Peyer's patch (tissue), 4 donors: ENCODE measurements around the gene UBL4B. TPM values are rescaled to one million over a fixed set of nuclear protein-coding genes. Genes with fewer than 3 reads are reported as not detected.
A peak's percentile ranks its signal among the peaks of the same experiment; 100 is the strongest.

Source experiments
- DNase-seq, 3 donors: peaks; one replicate each; pipeline ENCODE4 v3.0.0-alpha.2; 2017 to 2019
- H3K27ac ChIP-seq, 4 donors: fragments of 200-600 bp; sonication (generic); one replicate each; pipeline ENCODE4 v1.5.1; 2016 to 2019
- H3K27me3 ChIP-seq, 2 donors: fragments of 200-600 bp; sonication (generic); one replicate each; pipeline ENCODE4 v1.5.1; 2019
- H3K36me3 ChIP-seq, 3 donors: fragments of 200-600 bp; sonication (generic); one replicate each; pipeline ENCODE4 v1.5.1; 2016 to 2019
- H3K4me1 ChIP-seq, 4 donors: fragments of 200-600 bp; sonication (generic); one replicate each; pipeline ENCODE4 v1.5.1; 2016 to 2019
- H3K4me3 ChIP-seq, 4 donors: fragments of 200-600 bp; sonication (generic); 1 replicate in 3 of 4; 2 replicates in 1 of 4; pipeline ENCODE4 v1.5.1; 2016 to 2019; ENCODE audit warnings: mild to moderate bottlenecking in 1 of 4
- H3K9me3 ChIP-seq, 4 donors: fragments of 200-600 bp; sonication (generic); one replicate each; pipeline ENCODE4 v1.5.1; 2016 to 2019; ENCODE audit warnings: mild to moderate bottlenecking in 1 of 4
- POLR2A ChIP-seq, 2 donors: fragments of 450-650 bp; IDR thresholded peaks; one replicate each; pipeline ENCODE4 v1.5.1; 2017; ENCODE audit warnings: antibody characterized with exemption in 2 of 2, mild to moderate bottlenecking in 2 of 2, moderate library complexity in 2 of 2
- total RNA-seq, 4 donors: library from RNA; depleted of rRNA; stranded (reverse); fragments of >200 nt; gene quantifications; one replicate each; pipeline ENCODE4 v1.1.0, GENCODE V29; 2016
- TF ChIP-seq, protein P1 (sequence below), 6 experiments: fragments of 450-650 bp in 4 of 6; fragments of 200-600 bp in 2 of 6; sonication (generic) in 1 of 6; IDR thresholded peaks; one replicate each; pipeline ENCODE4 v1.5.1; 2017 to 2019; ENCODE audit warnings: antibody characterized with exemption in 6 of 6, mild to moderate bottlenecking in 3 of 6, moderate library complexity in 1 of 6

UBL4B gene
- total RNA-seq, 4 donors from 2014 or later: not detected

DNA sequence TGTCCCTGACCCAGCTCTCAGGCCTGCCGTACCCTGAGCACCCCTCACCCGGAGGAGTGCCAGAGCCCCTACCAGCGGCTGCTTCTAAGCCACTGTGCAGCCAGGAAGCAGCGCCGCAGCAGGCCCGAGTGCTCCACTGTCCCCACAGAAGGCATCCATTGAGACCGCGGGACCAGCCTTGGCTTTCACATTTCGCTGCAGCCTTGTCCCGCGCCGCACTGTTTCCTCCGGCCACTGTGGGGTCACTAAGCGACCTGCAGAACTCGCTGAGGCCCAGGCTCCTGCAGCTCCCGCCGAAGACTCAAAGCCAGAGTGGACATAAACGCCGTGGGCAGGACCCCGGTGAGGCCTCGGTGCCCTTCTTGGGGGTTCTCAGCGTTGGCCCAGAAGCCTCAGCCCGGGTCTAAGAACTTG, 44.8 kb upstream of the UBL4B start:
- H3K27ac ChIP-seq: no peak overlapping the region
- H3K4me1 ChIP-seq: peaks cover 3 to 39% (median 23%) of the 10 kb centered on the region in 4 donors
- H3K4me3 ChIP-seq: no peak overlapping the region
- H3K36me3 ChIP-seq: no peaks in the 10 kb centered on the region
- no peak for TF ChIP-seq POLR2A (IDR thresholded peaks at IDR 0.05)
- TF ChIP-seq, protein P1, sequence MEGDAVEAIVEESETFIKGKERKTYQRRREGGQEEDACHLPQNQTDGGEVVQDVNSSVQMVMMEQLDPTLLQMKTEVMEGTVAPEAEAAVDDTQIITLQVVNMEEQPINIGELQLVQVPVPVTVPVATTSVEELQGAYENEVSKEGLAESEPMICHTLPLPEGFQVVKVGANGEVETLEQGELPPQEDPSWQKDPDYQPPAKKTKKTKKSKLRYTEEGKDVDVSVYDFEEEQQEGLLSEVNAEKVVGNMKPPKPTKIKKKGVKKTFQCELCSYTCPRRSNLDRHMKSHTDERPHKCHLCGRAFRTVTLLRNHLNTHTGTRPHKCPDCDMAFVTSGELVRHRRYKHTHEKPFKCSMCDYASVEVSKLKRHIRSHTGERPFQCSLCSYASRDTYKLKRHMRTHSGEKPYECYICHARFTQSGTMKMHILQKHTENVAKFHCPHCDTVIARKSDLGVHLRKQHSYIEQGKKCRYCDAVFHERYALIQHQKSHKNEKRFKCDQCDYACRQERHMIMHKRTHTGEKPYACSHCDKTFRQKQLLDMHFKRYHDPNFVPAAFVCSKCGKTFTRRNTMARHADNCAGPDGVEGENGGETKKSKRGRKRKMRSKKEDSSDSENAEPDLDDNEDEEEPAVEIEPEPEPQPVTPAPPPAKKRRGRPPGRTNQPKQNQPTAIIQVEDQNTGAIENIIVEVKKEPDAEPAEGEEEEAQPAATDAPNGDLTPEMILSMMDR (IDR thresholded peaks at IDR 0.05): no peak
- no peak for DNase-seq
- H3K27me3 ChIP-seq: peaks cover 0 to 48% of the 10 kb centered on the region in 2 donors
- no peaks in the 10 kb centered on the region for H3K9me3 ChIP-seq

DNA sequence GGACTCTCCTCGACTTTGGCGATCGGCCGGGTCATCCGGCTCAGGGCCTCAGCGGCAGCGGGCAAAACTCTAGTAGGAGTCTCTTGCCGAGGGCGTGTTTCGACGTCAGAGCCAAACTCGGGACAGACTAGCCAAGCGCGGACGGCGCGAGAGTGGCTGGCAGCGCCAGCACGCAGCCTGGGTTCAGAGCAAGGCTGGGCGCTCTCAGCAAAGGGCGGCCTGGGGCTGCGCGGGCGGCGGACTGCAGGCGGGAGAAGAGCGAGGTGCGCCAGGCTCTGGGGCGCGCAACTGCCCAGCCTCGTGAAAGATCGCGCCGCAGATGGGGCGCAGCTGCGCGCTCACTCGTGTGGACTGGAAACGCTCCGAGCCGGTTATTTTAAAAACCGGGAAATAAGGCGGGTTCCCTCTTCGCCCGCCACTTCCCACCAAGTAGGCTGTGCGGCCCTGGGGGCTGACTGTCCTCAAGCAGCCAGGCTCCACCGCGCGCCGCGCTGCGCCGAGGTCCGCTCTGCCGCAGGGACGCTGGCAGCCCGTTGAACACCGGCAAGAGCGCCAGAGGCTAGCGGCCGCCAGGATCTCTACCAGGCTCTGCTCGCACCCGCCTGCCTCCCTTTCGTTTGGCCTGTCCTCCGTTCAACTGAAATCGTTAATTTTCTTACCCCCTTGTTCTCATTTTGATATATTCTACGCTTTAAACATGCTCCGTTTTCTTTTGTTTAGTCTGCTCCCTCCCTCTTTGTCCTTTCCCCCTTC, 44.2 kb upstream of the UBL4B start:
- no peak for TF ChIP-seq POLR2A (IDR thresholded peaks at IDR 0.05)
- Histone ChIP-seq H3K4me1 (peaks cover 3 to 39% (median 23%) of the 10 kb centered on the region in 4 donors), H3K27ac (no peak overlapping the region), H3K27me3 (peaks cover 0 to 48% of the 10 kb centered on the region in 2 donors), H3K9me3 (no peaks in the 10 kb centered on the region), H3K4me3 (peak overlapping the region in 2 of 4 donors; percentile 12 to 27), H3K36me3 (no peaks in the 10 kb centered on the region)
- DNase-seq: no peak

DNA sequence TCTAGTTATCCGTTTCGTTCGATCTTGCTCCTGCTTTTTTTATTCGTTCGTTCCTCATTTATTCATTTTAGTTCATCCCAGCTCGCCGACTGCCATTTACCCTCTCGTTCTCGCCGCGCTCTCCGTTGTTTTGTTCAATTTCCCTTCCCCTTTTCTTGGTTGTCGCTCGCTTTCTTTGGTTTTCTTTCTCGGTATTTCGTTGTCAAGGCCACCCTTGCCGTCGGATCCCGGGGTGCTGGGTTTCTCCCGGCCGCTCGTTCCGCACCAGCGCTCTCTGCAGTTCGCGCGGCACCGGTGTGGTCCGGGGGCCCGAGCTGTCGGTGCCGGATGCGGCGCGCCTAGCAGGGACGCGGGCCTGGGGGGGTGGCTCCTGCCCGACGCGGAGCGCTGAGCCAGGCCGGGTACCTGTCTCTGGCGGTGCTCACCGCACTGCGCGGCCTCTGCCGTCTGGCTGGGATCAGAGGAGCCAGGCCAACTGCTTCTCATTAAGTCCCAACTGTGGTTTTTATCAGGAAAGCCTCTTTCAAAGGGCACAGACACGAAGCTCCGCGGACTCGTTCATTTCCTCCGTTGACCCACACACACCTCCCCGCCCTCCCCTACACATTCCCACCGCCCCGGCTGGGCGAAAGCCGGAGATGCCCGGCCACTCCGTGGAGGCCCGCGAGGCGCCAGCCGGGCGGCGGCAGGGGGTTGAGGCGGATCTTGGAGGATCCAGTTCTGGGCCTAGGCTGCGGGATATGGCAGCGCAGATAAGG, 43.4 kb upstream of the UBL4B start:
- peaks cover 0 to 48% of the 10 kb centered on the region in 2 donors for H3K27me3 ChIP-seq
- no peaks in the 10 kb centered on the region for H3K9me3 ChIP-seq
- no peak for DNase-seq
- H3K36me3 ChIP-seq: no peaks in the 10 kb centered on the region
- H3K27ac ChIP-seq: no peak overlapping the region
- no peak for TF ChIP-seq POLR2A (IDR thresholded peaks at IDR 0.05)
- TF ChIP-seq, protein P1 (IDR thresholded peaks at IDR 0.05): no peak
- peaks cover 3 to 39% (median 23%) of the 10 kb centered on the region in 4 donors for H3K4me1 ChIP-seq
- H3K4me3 ChIP-seq: peak overlapping the region in 1 of 4 donors; percentile 27

DNA sequence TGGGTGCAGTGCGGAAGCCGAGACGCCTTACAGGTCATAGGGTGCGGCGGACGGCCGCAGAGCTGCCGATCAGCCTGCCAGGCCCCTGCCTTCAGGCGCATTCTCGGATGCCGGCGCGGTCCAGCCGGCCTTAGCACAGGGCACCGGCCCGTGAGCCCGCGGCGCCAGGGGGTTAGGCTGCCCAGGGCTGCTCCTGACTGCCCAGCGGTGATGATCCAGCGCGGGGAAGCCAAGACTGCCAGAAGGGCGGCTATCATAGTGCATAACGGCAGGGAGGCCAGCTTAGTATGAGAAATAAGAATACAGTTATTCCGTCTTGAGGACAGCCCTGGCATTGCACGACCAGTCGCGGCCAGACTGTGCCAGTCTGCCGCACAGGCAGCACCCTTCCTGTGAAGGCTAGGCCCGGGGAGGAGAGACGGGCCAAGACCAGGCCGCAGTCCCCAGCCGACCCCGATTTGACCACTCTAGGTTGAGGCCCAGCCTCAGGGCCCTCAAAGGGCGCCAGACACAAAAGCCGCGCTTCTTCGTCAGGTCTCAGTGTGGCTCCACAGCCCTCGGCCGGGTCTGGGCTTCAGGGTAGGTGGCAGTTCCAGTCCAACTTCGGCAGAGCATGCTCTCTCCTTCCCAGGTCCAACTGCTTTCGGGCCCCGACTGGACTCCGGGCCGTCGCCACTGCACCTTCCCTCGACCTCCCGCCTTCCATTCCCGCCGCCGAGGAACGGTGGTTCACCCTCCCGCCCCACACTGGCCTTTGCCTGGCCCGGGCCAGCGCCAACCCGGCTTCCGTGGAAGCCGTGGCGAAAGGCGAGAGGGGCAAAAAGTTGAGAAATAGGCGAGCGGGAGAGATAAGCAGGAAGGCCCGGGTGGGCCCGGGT, 42.6 kb upstream of the UBL4B start:
- DNase-seq: no peak
- peaks cover 0 to 48% of the 10 kb centered on the region in 2 donors for H3K27me3 ChIP-seq

DNA sequence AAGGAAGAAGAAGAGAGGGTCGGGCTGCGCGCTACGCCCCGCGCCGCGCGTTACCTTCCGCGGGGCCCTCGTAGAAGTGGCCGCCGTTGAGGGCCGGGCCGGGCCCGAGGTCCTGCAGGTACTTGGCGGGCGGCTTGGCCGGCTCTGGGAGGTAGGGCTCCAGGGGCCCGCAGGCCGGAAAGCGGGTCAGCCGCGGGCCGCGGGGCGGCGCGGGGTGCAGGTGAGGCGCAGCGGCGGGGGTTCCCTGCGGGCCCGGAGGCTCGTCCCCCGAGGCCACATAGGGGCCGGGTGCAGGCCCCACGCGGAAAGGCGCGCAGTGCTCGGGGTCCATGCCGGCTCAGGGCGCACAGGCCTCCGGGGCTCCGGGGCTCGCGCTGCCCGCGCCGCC, 42.0 kb upstream of the UBL4B start:
- TF ChIP-seq POLR2A (IDR thresholded peaks at IDR 0.05): no peak
- TF ChIP-seq, protein P1 (IDR thresholded peaks at IDR 0.05): no peak
- Histone ChIP-seq H3K4me3 (peak overlapping the region in 2 of 4 donors; percentile 27 to 30), H3K9me3 (no peaks in the 10 kb centered on the region), H3K4me1 (peaks cover 3 to 39% (median 23%) of the 10 kb centered on the region in 4 donors), H3K36me3 (no peaks in the 10 kb centered on the region), H3K27me3 (peaks cover 0 to 48% of the 10 kb centered on the region in 2 donors), H3K27ac (no peak overlapping the region)
- no peak for DNase-seq

More for the DNA sequence above, 42.6 kb upstream of the UBL4B start:
- no peak for TF ChIP-seq POLR2A (IDR thresholded peaks at IDR 0.05)
- TF ChIP-seq, protein P1 (IDR thresholded peaks at IDR 0.05): no peak
- Histone ChIP-seq H3K4me3 (peak overlapping the region in 2 of 4 donors; percentile 27 to 30), H3K36me3 (no peaks in the 10 kb centered on the region), H3K9me3 (no peaks in the 10 kb centered on the region), H3K27ac (no peak overlapping the region), H3K4me1 (peaks cover 3 to 39% (median 23%) of the 10 kb centered on the region in 4 donors)
